Tibial nerve (tissue), 4 donors: ENCODE results near the gene BET1L. TPM values are rescaled to one million over a fixed set of nuclear protein-coding genes. Genes with fewer than 3 reads are reported as not detected.
"Not testable (repeated sequence)": the region's sequence is repeated elsewhere in the genome, so short reads cannot be mapped to it uniquely, and the experiment has no call there.

Experiments used
- DNase-seq, 2 donors: peaks; one replicate each; pipeline ENCODE4 v3.0.0-alpha.2; 2019; ENCODE audit warnings: low spot score in 2 of 2
- H3K27ac ChIP-seq, 4 donors: fragments of 200-600 bp; sonication (generic) in 3 of 4; one replicate each; pipeline ENCODE4 v1.5.1; 2017 to 2019; ENCODE audit warnings: mild to moderate bottlenecking in 1 of 4
- H3K27me3 ChIP-seq, 2 donors: fragments of 200-600 bp; sonication (generic) in 1 of 2; one replicate each; pipeline versions ENCODE4 v1.5.1 to v1.6.0; 2017 to 2019
- H3K36me3 ChIP-seq, 3 donors: fragments of 200-600 bp; sonication (generic); one replicate each; pipeline ENCODE4 v1.5.1; 2018 to 2019
- H3K4me1 ChIP-seq, 4 donors: fragments of 200-600 bp; sonication (generic) in 3 of 4; one replicate each; pipeline ENCODE4 v1.5.1; 2017 to 2019
- H3K4me3 ChIP-seq, 4 donors: fragments of 200-600 bp; sonication (generic) in 3 of 4; one replicate each; pipeline ENCODE4 v1.5.1; 2017 to 2019; ENCODE audit warnings: mild to moderate bottlenecking in 1 of 4, moderate library complexity in 1 of 4
- H3K9me3 ChIP-seq, 4 donors: fragments of 200-600 bp; sonication (generic) in 3 of 4; one replicate each; pipeline ENCODE4 v1.5.1; 2017 to 2019
- WGBS, 2 donors: methylation state at CpG; one replicate each; pipeline ENCODE4 v1.1.5; 2018; 5-methylcytosine and 5-hydroxymethylcytosine counted together
- small RNA-seq: library from RNA; depleted of rRNA; stranded (forward); fragments of <200 nt; gene quantifications from one replicate; pipeline ENCODE3, GENCODE V24; 2016
- total RNA-seq, 4 donors: library from RNA; depleted of rRNA; stranded (reverse); fragments of >200 nt; gene quantifications; one replicate each; pipeline ENCODE4 v1.1.0, GENCODE V29; 2016
- TF ChIP-seq, protein P1 (sequence below), 5 experiments: fragments of 200-600 bp in 3 of 5; fragments of 450-650 bp in 2 of 5; sonication (generic) in 3 of 5; IDR thresholded peaks; one replicate each; pipeline ENCODE4 v1.5.1; 2016 to 2019; ENCODE audit warnings: antibody characterized with exemption in 5 of 5, mild to moderate bottlenecking in 3 of 5, moderate library complexity in 2 of 5

The BET1L gene
- total RNA-seq, 4 donors from 2014 or later: 30.9 to 43.9 (median 38.7) TPM

DNA sequence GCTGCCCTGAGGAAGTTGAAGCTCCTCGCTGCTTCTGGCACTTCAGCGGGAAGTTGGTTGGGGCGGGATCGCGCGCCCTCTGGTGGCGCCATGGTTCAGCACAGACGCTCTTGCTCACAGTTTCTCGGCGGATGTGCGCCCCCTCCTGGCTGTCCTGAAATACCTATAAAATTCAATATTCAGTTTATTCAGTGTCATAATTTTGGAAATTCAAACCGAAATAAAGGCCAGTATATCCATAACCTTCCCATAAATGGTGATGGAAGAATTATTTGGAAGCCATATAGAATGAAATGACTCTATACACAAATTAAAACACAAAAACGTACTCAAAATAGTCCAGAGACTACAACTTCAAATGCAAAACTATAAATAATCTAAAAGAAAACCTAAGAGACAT, 27.0 kb downstream of the BET1L start:
- H3K4me1 ChIP-seq, H3K27me3 ChIP-seq, H3K36me3 ChIP-seq, H3K4me3 ChIP-seq, H3K9me3 ChIP-seq, H3K27ac ChIP-seq, DNase-seq: not testable (repeated sequence)
- WGBS, 2 donors: 0% methylated on average over 1 to 5 of the region's 13 CpGs
- TF ChIP-seq, protein P1, sequence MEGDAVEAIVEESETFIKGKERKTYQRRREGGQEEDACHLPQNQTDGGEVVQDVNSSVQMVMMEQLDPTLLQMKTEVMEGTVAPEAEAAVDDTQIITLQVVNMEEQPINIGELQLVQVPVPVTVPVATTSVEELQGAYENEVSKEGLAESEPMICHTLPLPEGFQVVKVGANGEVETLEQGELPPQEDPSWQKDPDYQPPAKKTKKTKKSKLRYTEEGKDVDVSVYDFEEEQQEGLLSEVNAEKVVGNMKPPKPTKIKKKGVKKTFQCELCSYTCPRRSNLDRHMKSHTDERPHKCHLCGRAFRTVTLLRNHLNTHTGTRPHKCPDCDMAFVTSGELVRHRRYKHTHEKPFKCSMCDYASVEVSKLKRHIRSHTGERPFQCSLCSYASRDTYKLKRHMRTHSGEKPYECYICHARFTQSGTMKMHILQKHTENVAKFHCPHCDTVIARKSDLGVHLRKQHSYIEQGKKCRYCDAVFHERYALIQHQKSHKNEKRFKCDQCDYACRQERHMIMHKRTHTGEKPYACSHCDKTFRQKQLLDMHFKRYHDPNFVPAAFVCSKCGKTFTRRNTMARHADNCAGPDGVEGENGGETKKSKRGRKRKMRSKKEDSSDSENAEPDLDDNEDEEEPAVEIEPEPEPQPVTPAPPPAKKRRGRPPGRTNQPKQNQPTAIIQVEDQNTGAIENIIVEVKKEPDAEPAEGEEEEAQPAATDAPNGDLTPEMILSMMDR (IDR thresholded peaks at IDR 0.05): peak in 1 of 5 experiments; percentile 4

Small RNA genes lying within 50 kb of the gene (small RNA-seq; reads per million reads assigned to genes)
- not detected for gene RNU6-447P

Other genes with a start within 250 kb of the BET1L start
- not detected for gene SCGB1C1, start 14.3 kb downstream of the BET1L start, total RNA-seq
- gene RIC8A, start 309 bp upstream of the BET1L start, total RNA-seq: 100 to 1,000 TPM in 3 of 4 donors, 10 to 100 TPM in 1; 69.0 to 118 (median 101) TPM
- 10 to 100 TPM; 14.9 to 23.4 (median 17.5) TPM for gene SIRT3, start 28.9 kb upstream of the BET1L start, total RNA-seq
- gene PSMD13, start 29.6 kb upstream of the BET1L start, total RNA-seq: 100 to 1,000 TPM in 3 of 4 donors, 10 to 100 TPM in 1; 72.0 to 136 (median 120) TPM
- 1 to 10 TPM; 1.0 to 3.3 (median 1.7) TPM for gene NLRP6, start 71.0 kb upstream of the BET1L start, total RNA-seq
- 100 to 1,000 TPM in 1 of 4 donors, 10 to 100 TPM in 3; 43.7 to 166 (median 55.6) TPM for gene PGGHG, start 81.7 kb upstream of the BET1L start, total RNA-seq
- gene IFITM5, start 92.1 kb upstream of the BET1L start, total RNA-seq: not detected
- 100 to 1,000 TPM; 258 to 624 (median 292) TPM for gene IFITM2, start 100.4 kb upstream of the BET1L start, total RNA-seq
- 100 to 1,000 TPM; 216 to 431 (median 256) TPM for gene IFITM1, start 106.6 kb upstream of the BET1L start, total RNA-seq
- gene IFITM3, start 113.5 kb upstream of the BET1L start, total RNA-seq: 100 to 1,000 TPM; 258 to 816 (median 325) TPM
- 10 to 100 TPM in 2 of 4 donors, 1 to 10 TPM in 2; 7.1 to 22.2 (median 14.1) TPM for gene B4GALNT4, start 162.1 kb upstream of the BET1L start, total RNA-seq
- 10 to 100 TPM in 3 of 4 donors, 1 to 10 TPM in 1; 4.6 to 16.2 (median 13.5) TPM for gene PKP3, start 186.8 kb upstream of the BET1L start, total RNA-seq
- gene SIGIRR, start 207.6 kb upstream of the BET1L start, total RNA-seq: 10 to 100 TPM; 29.1 to 81.1 (median 69.3) TPM
- under 1 TPM in 3 of 4 donors, not detected in 1; 0.78 to 0.90 (median 0.87) TPM for gene ANO9, start 234.6 kb upstream of the BET1L start, total RNA-seq
- 100 to 1,000 TPM in 1 of 4 donors, 10 to 100 TPM in 3; 54.2 to 100 (median 63.9) TPM for gene PTDSS2, start 242.9 kb upstream of the BET1L start, total RNA-seq